CD4-positive, alpha-beta T cell treated with Interleukin-10 for 1 hour (primary cell): ENCODE data around the gene JMJD7.

Experiments used
- DNase-seq: peaks from one replicate; pipeline ENCODE4 v3.0.0-alpha.2; 2020

JMJD7 gene

DNA sequence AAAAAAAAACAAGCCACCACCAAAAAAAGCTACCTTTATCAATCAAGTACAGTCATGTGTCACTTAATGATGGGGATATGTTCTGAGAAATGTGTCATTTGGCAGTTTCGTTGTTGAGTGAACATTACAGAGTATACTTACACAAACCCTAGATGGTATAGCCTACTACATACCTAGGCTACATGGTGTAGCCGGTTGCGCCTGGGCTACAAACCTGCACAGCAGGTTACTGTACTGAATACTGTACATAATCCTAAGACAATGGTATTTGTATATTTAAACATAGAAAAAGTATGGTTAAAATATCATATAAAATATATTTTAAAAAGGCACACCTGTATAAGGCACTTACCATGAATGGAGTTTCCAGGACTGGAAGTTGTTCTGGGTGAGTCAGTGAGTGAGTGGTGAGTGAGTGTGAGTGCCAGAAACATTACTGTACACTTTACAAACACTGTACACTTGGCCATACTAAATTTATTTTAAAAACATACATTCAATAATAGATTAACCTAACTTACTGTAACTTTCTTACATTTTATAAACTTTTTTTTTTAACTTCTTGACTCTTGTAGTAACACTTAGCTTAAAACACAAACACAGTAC lies 25.9 kb upstream of the JMJD7 start:
- DNase-seq = no peak

GRCh38 chr15:41804361-41804760 lies 23.5 kb upstream of the JMJD7 start:
- DNase-seq = no peak

GRCh38 chr15:41804916-41805666 lies 22.8 kb upstream of the JMJD7 start:
- no peak for DNase-seq

DNA sequence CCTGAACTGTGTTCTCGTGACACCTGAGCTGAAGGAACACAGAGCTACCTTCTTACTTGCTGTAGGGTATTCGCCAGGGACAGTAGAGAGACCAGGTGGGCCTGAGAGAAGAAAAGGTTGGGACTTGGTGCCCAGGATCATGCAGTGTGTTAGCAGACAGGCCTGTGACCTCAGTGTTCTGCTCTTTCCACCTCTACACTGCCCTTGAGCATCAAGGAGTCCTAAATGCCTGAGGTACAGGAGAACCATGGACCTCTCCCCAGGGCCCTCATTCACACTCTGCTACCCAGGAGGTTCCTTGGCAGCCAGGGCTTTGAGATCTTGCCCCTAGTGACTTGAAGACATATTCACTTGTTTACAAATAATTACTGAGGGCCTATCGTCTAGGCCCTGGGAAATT lies 22.2 kb upstream of the JMJD7 start:
- no peak for DNase-seq

DNA sequence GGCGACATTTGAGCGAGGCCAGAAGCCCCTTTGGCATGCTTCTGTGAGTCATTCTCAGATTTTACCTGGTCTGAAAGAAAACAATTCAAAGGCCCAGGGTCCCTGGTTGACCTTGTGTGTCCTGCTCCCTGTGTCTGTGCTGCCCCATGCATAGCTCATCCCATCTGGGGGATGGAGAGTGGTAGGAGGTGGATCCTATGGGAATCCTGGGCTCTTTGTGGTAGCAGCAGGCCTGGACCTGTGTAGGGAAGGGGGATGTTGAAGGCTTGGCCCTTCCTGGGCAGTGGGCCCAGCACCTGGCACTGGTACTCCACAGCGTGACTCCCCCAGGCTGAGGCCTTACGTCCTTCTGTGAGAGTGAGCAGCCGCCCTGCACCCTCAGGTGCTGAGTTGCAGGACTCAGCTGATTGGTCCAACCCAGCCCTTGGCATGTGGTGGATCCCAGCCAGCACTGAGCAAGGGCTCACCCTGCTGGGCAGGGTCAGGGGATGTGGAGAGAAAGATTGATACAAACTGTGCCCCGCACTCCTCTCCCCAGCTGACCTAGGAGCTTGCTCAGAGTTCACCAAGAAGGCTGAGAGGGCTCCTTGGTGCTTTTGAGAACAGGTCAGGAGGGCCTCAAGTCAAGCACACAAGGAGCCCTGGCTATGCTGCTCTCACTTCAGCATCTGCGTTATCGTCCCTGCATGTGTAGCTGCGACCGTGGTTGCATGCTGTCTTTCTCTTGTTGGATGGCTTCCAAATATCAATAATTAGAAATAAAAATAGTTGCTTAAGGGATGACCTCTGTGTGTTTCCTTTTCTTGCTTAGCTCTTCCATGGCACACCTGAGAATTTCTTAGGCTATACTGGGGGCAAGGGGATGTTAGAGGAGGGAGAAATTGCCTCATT lies 21.4 kb upstream of the JMJD7 start:
- no peak for DNase-seq

GRCh38 chr15:41809121-41809520 lies 18.8 kb upstream of the JMJD7 start:
- no peak for DNase-seq

DNA sequence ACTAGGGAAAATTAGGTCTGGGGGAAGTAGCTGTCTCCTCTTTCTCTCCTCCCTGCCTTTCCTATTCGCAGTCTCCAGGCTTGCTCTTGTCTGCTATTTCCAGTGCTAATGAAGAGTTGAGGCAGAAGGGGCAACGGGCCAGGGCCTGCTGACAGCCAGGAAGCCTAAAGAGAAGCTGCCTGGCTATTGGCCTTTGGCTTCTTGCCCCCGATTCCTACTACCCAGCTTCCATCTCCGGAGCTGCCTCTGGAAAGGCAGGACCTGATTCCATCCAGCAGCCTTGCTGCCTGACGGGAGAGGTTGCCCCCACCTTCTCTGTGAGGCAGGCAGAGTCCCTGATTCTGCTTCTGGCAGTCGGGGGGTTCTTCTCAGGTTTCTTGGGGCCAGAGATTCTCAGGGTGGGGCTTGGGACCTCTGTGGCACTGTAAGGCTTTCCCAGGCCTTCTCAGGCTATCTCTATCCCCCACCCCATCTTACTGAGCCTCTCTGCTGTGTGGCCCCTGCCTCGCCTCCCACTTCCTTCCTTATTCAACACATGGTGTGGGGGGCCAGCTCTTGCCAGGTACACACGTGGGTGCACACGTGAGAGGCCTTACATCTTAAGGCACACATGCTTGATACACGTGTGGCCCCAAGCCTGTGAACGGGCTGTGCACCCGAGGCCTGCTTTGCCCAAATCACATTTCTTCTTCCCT lies 18.2 kb upstream of the JMJD7 start:
- no peak for DNase-seq

- no peak for DNase-seq
Observed at GRCh38 chr15:41810651-41811431, 17.1 kb upstream of the JMJD7 start.

DNA sequence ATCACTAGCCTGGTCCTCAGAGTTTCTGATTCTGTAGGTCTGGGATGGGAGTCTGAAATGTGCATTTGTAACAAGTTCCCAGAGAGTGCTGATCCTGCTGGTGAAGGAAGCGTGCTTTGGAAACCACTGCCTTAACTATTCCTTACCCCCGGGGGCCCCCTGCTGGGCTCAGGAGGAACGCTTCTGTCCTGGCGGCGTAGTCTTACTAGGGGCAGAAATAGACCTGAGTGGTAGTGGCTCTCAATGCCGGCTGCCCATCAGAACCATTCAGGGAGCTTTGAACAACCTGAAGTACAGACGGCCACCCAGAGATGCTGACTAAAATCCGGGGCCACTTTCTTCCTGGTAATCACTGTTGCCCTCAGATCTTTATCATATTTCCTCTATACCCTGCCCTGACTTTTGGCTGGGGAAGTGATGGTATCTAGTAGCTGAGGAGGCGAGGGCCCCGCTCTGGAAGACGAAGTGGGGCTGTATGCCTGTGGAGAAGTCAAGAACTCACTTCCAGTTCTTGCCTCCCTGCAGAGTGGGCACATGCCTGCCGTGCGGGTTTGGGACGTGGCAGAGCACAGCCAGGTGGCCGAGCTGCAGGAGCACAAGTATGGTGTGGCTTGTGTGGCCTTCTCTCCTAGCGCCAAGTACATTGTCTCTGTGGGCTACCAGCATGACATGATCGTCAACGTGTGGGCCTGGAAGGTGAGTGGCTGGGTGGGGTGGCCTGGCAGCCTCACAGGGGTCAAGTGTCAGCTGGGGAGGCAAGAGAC lies 16.3 kb upstream of the JMJD7 start:
- peak; percentile 79 for DNase-seq

- DNase-seq = no peak
Observed at GRCh38 chr15:41812820-41813375, 15.0 kb upstream of the JMJD7 start.

DNA sequence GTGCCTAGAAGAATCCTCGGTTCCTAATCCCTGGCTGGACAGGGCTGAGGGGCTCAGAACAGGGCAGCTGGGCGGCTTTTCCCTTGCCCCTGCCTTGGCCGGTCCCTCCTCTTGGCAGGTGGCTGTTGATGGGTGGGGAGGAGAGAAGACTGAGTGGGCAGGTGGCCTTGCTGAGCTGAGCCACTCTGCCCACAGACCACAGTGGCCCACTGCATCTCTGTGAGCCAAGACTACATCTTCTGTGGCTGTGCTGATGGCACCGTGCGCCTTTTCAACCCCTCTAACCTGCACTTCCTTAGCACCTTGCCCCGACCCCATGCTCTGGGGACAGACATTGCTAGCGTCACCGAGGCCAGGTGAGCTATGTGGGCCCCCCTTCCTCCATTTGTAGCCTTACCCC lies 14.5 kb upstream of the JMJD7 start:
- no peak for DNase-seq

- no peak for DNase-seq
Observed at GRCh38 chr15:41814534-41814933, 13.4 kb upstream of the JMJD7 start.

- DNase-seq = no peak
Observed at GRCh38 chr15:41816788-41817187, 11.1 kb upstream of the JMJD7 start.

DNA sequence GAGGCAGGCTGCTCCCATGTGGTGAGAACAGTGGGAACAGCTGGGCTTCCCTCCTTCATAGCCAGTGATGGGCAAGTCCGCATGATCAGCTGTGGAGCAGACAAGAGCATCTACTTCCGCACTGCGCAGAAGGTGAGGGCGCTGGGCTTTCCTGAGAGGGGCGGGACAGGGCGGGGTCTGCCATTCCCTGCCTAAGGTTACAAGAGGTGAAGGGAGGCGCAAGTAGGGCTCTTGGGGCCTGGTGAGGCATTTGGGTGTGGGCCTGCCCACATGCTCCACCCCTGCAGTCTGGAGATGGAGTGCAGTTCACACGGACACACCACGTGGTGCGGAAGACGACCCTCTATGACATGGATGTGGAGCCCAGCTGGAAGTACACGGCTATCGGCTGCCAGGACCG lies 10.6 kb upstream of the JMJD7 start:
- DNase-seq = no peak

- no peak for DNase-seq
Observed at GRCh38 chr15:41817781-41818180, 10.1 kb upstream of the JMJD7 start.

DNA sequence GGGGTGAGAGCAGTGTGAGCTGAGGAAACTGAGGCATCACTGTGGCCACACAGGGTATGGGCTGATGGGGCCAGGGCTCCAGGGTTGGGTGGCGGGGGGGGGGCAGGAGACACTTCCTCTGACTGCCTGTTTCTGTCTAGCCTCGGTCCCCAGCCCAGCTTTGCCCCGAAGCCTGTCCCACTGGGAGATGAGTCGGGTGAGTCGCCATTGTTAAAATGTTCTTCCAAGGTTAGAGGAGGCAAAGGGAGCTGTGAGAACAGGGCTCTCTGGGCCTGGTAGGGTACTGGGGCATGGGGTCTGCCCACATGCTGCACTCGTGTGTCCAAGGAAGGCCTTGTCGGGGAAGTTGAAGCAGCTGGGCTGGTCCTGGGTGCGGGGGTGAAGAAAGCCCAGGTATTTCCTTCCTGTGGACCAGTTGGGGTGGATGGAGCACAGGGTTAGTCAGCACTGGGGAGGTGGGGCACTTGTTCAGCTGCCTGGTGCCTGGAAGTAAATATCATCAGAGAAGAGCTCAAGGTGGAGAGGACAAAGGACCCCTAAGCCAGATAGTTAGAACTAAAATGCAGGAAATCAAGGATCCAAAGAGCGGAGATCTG lies 8.3 kb upstream of the JMJD7 start:
- DNase-seq = no peak

- DNase-seq = no peak
Observed at GRCh38 chr15:41820791-41821423, 7.0 kb upstream of the JMJD7 start.

- no peak for DNase-seq
Observed at GRCh38 chr15:41821831-41822230, 6.1 kb upstream of the JMJD7 start.

DNA sequence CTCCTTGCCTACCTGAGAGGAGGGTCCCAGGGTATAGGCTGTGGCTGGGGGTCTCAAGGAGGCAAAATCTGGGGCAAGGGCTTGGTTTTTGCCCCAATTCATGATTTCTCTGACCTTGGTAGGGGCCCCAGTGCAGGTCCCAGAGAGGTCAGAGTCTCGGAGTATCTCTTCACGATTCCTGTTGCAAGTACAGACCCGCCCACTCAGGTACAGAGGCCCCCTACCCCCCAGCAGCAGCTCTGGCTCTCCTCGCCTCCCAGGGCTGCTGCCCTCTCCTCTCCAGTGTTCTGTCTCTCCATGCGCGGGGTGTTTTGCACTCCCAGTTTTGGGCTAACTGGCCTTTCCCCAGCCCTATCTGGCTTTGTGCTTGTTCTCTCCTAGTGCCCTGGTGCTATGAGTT lies 5.4 kb upstream of the JMJD7 start:
- no peak for DNase-seq

GRCh38 chr15:41822957-41823356 lies 4.9 kb upstream of the JMJD7 start:
- DNase-seq = no peak
